ENCODE data around the gene ST6GALNAC4. TPM values are rescaled to one million over a fixed set of nuclear protein-coding genes. Genes with fewer than 3 reads are reported as not detected.

ST6GALNAC4 gene
- total RNA-seq, 1 experiment from 2014 or later: 25.7 TPM

GRCh38 chr9:127923771-127924170, 6.9 kb upstream of the ST6GALNAC4 start:
- POLR2A ChIA-PET: no interaction called here

GRCh38 chr9:127923046-127923445, 6.2 kb upstream of the ST6GALNAC4 start:
- no peak overlapping the region for H3K27ac Mint-ChIP-seq
- TF ChIP-seq NFATC4 (CRISPR knock-in tag; IDR thresholded peaks at IDR 0.05) (no peak), MXD4 (CRISPR knock-in tag; IDR thresholded peaks at IDR 0.05; ENCODE audit: borderline replicate concordance) (no peak), ZBTB43 (CRISPR knock-in tag; IDR thresholded peaks at IDR 0.05) (no peak), NFYB (CRISPR knock-in tag; conservative IDR thresholded peaks at IDR 0.05; ENCODE audit: low read depth) (peak; percentile 88), GTF2I (CRISPR knock-in tag; conservative IDR thresholded peaks at IDR 0.05) (no peak)
- H3K4me3 Mint-ChIP-seq: no peak overlapping the region
- no peaks in the 10 kb centered on the region; the same call in 1 of the 2 replicates for H3K36me3 Mint-ChIP-seq
- H3K9me3 Mint-ChIP-seq: no peaks in the 10 kb centered on the region
- 0 out of 2 replicates have a peak, but pooled peaks cover 6% of the 10 kb centered on the region for H3K4me1 Mint-ChIP-seq
- peaks cover 16% of the 10 kb centered on the region for H3K27me3 Mint-ChIP-seq (ENCODE audit: low read depth)
- ChIA-PET CTCF (interaction anchor here (0.6 to 2.4 kb wide), 11 partner anchors 19 to 699 kb away, joined by 3 to 15 read pairs (median 7); partner anchors contain the start of genes NAIF1 and TOR2A), POLR2A (no interaction called here)
- ATAC-seq (0 out of 2 replicates have a peak, but pooled peaks have one; percentile 6), DNase-seq (ENCODE audit: low spot score) (peak; percentile 52)

More at GRCh38 chr9:127923771-127924170, 6.9 kb upstream of the ST6GALNAC4 start:
- Mint-ChIP-seq H3K4me3 (no peak overlapping the region), H3K27me3 (ENCODE audit: low read depth) (peaks cover 24% of the 10 kb centered on the region), H3K27ac (no peak overlapping the region), H3K9me3 (no peaks in the 10 kb centered on the region), H3K36me3 (no peaks in the 10 kb centered on the region; the same call in 1 of the 2 replicates), H3K4me1 (peaks cover 7% of the 10 kb centered on the region)
- TF ChIP-seq ZBTB21 (CRISPR knock-in tag; IDR thresholded peaks at IDR 0.05; ENCODE audit: borderline replicate concordance) (no peak), ZSCAN18 (CRISPR knock-in tag; IDR thresholded peaks at IDR 0.05) (no peak), TCF7 (CRISPR knock-in tag; IDR thresholded peaks at IDR 0.05; ENCODE audit: low read depth) (no peak), NFYB (CRISPR knock-in tag; conservative IDR thresholded peaks at IDR 0.05; ENCODE audit: low read depth) (no peak), ZNF232 (CRISPR knock-in tag; IDR thresholded peaks at IDR 0.05) (no peak), TP53 (CRISPR knock-in tag; IDR thresholded peaks at IDR 0.05) (no peak), IRF2 (CRISPR knock-in tag; IDR thresholded peaks at IDR 0.05; ENCODE audit: borderline replicate concordance, low read depth) (no peak), IRF1 (CRISPR knock-in tag; IDR thresholded peaks at IDR 0.05) (no peak)
- CTCF ChIA-PET: interaction anchor here (0.7 to 1.6 kb wide), 11 partner anchors 18 to 699 kb away, joined by 3 to 15 read pairs (median 5); partner anchors contain the start of genes NAIF1 and TOR2A
- DNase-seq (ENCODE audit: low spot score) (no peak), ATAC-seq (no peak)

- peaks cover 14% of the 10 kb centered on the region; the same call in 1 of the 2 replicates for H3K4me1 Mint-ChIP-seq
- no peak overlapping the region for H3K4me3 Mint-ChIP-seq
- no peak overlapping the region for H3K27ac Mint-ChIP-seq
- peak; percentile 13 for ATAC-seq
- CTCF ChIA-PET: interaction anchor here (0.6 to 2.4 kb wide), 46 partner anchors 9 to 395 kb away, joined by 3 to 28 read pairs (median 4); partner anchors contain the start of genes AK1, CDK9, DPM2 and ENG
- H3K27me3 Mint-ChIP-seq (ENCODE audit: low read depth): peaks cover 16% of the 10 kb centered on the region
- POLR2A ChIA-PET: interaction anchor here (0.6 kb wide), 1 partner anchor 117 kb away, joined by 3 read pairs; no protein-coding TSS in a partner anchor
- no peaks in the 10 kb centered on the region; the same call in 1 of the 2 replicates for H3K36me3 Mint-ChIP-seq
- DNase-seq (ENCODE audit: low spot score): peak; percentile 83
- H3K9me3 Mint-ChIP-seq: no peaks in the 10 kb centered on the region
- TF ChIP-seq ETV6 (CRISPR knock-in tag; IDR thresholded peaks at IDR 0.05): no peak
- TF ChIP-seq ATF6 (CRISPR knock-in tag; IDR thresholded peaks at IDR 0.05): no peak
- TF ChIP-seq IRF2 (CRISPR knock-in tag; IDR thresholded peaks at IDR 0.05; ENCODE audit: borderline replicate concordance, low read depth): no peak
- TF ChIP-seq ZNF317 (CRISPR knock-in tag; IDR thresholded peaks at IDR 0.05; ENCODE audit: borderline replicate concordance, low read depth): no peak
- TF ChIP-seq NFATC4 (CRISPR knock-in tag; IDR thresholded peaks at IDR 0.05): no peak
- TF ChIP-seq MAX (CRISPR knock-in tag; IDR thresholded peaks at IDR 0.05): no peak
- no peak for TF ChIP-seq NFYB (CRISPR knock-in tag; conservative IDR thresholded peaks at IDR 0.05; ENCODE audit: low read depth)
- TF ChIP-seq SMAD4 (CRISPR knock-in tag; IDR thresholded peaks at IDR 0.05): no peak
- no peak for TF ChIP-seq ZNF232 (CRISPR knock-in tag; IDR thresholded peaks at IDR 0.05)
- TF ChIP-seq ZNF416 (CRISPR knock-in tag; IDR thresholded peaks at IDR 0.05): 0 out of 2 replicates have a peak, but pooled peaks have one; percentile 23
- TF ChIP-seq ZNF396 (CRISPR knock-in tag; IDR thresholded peaks at IDR 0.05; ENCODE audit: borderline replicate concordance): no peak
- TF ChIP-seq HMGA2 (CRISPR knock-in tag; IDR thresholded peaks at IDR 0.05): no peak
- no peak for TF ChIP-seq JAZF1 (CRISPR knock-in tag; IDR thresholded peaks at IDR 0.05)
- TF ChIP-seq ATF3 (CRISPR knock-in tag; conservative IDR thresholded peaks at IDR 0.05): no peak
- TF ChIP-seq ZNF121 (CRISPR knock-in tag; IDR thresholded peaks at IDR 0.05): peak; percentile 78
- no peak for TF ChIP-seq SOX15 (CRISPR knock-in tag; IDR thresholded peaks at IDR 0.05)
- 0 out of 2 replicates have a peak, but pooled peaks have one; percentile 8 for TF ChIP-seq GABPB1 (CRISPR knock-in tag; IDR thresholded peaks at IDR 0.05)
- no peak for TF ChIP-seq TEAD1 (CRISPR knock-in tag; IDR thresholded peaks at IDR 0.05)
- no peak for TF ChIP-seq SMAD3 (CRISPR knock-in tag; IDR thresholded peaks at IDR 0.05; ENCODE audit: borderline replicate concordance)
These were observed 4.8 kb upstream of the ST6GALNAC4 start for GRCh38 chr9:127921557-127922120.

Measured in WTC11 (cell line).